K562 (cell line): Measurements from ENCODE around the gene COX14. TPM values are rescaled to one million over a fixed set of nuclear protein-coding genes. Genes with fewer than 3 reads are reported as not detected.

Experiments
- ATAC-seq: fragments of 200-7000 bp; cut with Tn5 transposase; 3 replicates; pipeline ENCODE4 v1.9.1; 2020; ENCODE audit warnings: moderate library complexity
- BruUV-seq: library from RNA; stranded (reverse); fragments of 400-500 nt; replicated peaks from 2 replicates; lab custom pipeline; 2021; lab: Mats Ljungman, UMichigan
- CTCF ChIA-PET: fragments of 300-600 bp; formaldehyde crosslinking; extraction: SDS; loops from one replicate; lab custom pipeline; 2021; ENCODE audit warnings: low intra/inter-chr PET ratio; lab: Yijun Ruan, JAX
- POLR2A ChIA-PET: fragments of 300-600, 350-650 bp; sonication (Branson Sonifier 250); formaldehyde crosslinking; extraction: SDS; loops from one replicate; lab custom pipeline; 2021; ENCODE audit warnings: antibody characterized with exemption, inconsistent platforms; lab: Yijun Ruan, JAX
- DNase-seq, 4 experiments: peaks; one replicate each; pipeline versions ENCODE4 v3.0.0 to v3.0.0-alpha.2; 2011 to 2018; ENCODE audit warnings: low spot score in 3 of 4, mixed read lengths in 3 of 4; ENCODE audit errors: extremely low read depth in 1 of 4
- FAIRE-seq: peaks from 2 replicates; lab custom pipeline; 2011; peaks lifted over from hg19 to GRCh38; lab: Jason Lieb, UNC
- H2AFZ ChIP-seq: 2 replicates; pipeline ENCODE4 v1.6.0; 2011; ENCODE audit warnings: low read depth, low read length, control low read depth, inconsistent platforms
- H3K27ac ChIP-seq: fragments of 200-600 bp; 3 replicates; pipeline ENCODE4 v1.8.0; 2011; ENCODE audit warnings: low read depth, mild to moderate bottlenecking, control low read depth, inconsistent platforms, low read length, moderate library complexity, mixed read lengths; ENCODE audit errors: extremely low read depth
- H3K27me3 ChIP-seq, 2 experiments: fragments of 300-600 bp in 1 of 2; 2 replicates in 1 of 2; 3 replicates in 1 of 2; pipeline versions ENCODE4 v1.6.0 to v1.8.0; 2011; ENCODE audit warnings: inconsistent platforms in 2 of 2, low read length in 2 of 2, mild to moderate bottlenecking in 1 of 2, mixed read lengths in 1 of 2, moderate library complexity in 1 of 2; ENCODE audit not compliant: control insufficient read depth in 2 of 2, insufficient read depth in 2 of 2
- H3K36me3 ChIP-seq: fragments of 300-600 bp; 3 replicates; pipeline ENCODE4 v1.8.0; 2011; ENCODE audit warnings: mild to moderate bottlenecking, low read length, inconsistent platforms; ENCODE audit not compliant: control insufficient read depth, insufficient read depth
- H3K4me1 ChIP-seq, 2 experiments: fragments of 200-600 bp in 1 of 2; replicated peaks in 1 of 2; 2 replicates in 1 of 2; 3 replicates in 1 of 2; pipeline versions ENCODE4 v1.5.1 to v1.8.0; 2011; ENCODE audit warnings: inconsistent platforms in 2 of 2, low read length in 2 of 2, mild to moderate bottlenecking in 1 of 2, mixed read lengths in 1 of 2, moderate library complexity in 1 of 2; ENCODE audit not compliant: control insufficient read depth in 2 of 2, insufficient read depth in 2 of 2
- H3K4me2 ChIP-seq: 2 replicates; pipeline ENCODE4 v1.6.1; 2011; ENCODE audit warnings: low read length, control low read depth, inconsistent platforms, mixed read lengths; ENCODE audit not compliant: insufficient read depth
- H3K4me3 ChIP-seq: fragments of 200-600 bp; sonication (generic), shearing (Covaris generic); 2 replicates; pipeline ENCODE4 v1.5.1; 2016; ENCODE audit warnings: control low read depth, inconsistent platforms
- H3K79me2 ChIP-seq: fragments of 200-600 bp; 3 replicates; pipeline ENCODE4 v1.8.0; 2011; ENCODE audit warnings: low read length, inconsistent platforms; ENCODE audit not compliant: control insufficient read depth, insufficient read depth
- H3K9ac ChIP-seq, 2 experiments: 2 replicates each; pipeline versions ENCODE4 v1.6.0 to v1.6.1; 2011; ENCODE audit warnings: low read depth in 2 of 2, low read length in 2 of 2, control low read depth in 1 of 2, inconsistent platforms in 1 of 2, mild to moderate bottlenecking in 1 of 2, mixed read lengths in 1 of 2; ENCODE audit not compliant: insufficient read depth in 1 of 2
- H3K9me1 ChIP-seq: one replicate; pipeline ENCODE4 v1.6.0; 2011; ENCODE audit warnings: inconsistent platforms, mild to moderate bottlenecking, low read length, moderate library complexity; ENCODE audit not compliant: control insufficient read depth, insufficient read depth
- H3K9me3 ChIP-seq: replicated peaks from 2 replicates; pipeline ENCODE4 v1.5.1; 2011; ENCODE audit warnings: low read depth, low read length, inconsistent platforms; ENCODE audit not compliant: control insufficient read depth, insufficient read depth
- H4K20me1 ChIP-seq: replicated peaks from 2 replicates; pipeline ENCODE4 v1.6.1; 2011; ENCODE audit warnings: low read length, inconsistent platforms, mixed read lengths; ENCODE audit not compliant: control insufficient read depth, insufficient read depth
- ATF2 ChIP-seq: sonication (generic); formaldehyde crosslinking; IDR thresholded peaks from 2 replicates; pipeline ENCODE4 v1.8.1; 2022; ENCODE audit warnings: missing genetic modification reagents
- ATF7 ChIP-seq: fragments of 450-650 bp; IDR thresholded peaks from 2 replicates; pipeline ENCODE4 v1.7.1; 2014; ENCODE audit warnings: mild to moderate bottlenecking, moderate library complexity
- BCL6 ChIP-seq: fragments of 250-450 bp; sonication (Bioruptor Pico); IDR thresholded peaks from 2 replicates; pipeline ENCODE4 v1.4.0; 2020
- COPS2 ChIP-seq: fragments of 450-650 bp; conservative IDR thresholded peaks from 2 replicates; pipeline ENCODE4 v1.6.1; 2016; ENCODE audit warnings: mild to moderate bottlenecking, moderate library complexity
- EHMT2 ChIP-seq: fragments of 450-650 bp; IDR thresholded peaks from 2 replicates; pipeline ENCODE4 v1.6.1; 2018; ENCODE audit warnings: antibody characterized with exemption
- ELF2 ChIP-seq: fragments of 250-450 bp; sonication (Bioruptor Pico); IDR thresholded peaks from 2 replicates; pipeline ENCODE4 v1.5.0; 2021; ENCODE audit warnings: mild to moderate bottlenecking
- FOXO4 ChIP-seq: fragments of 450-650 bp; formaldehyde crosslinking; IDR thresholded peaks from 2 replicates; pipeline ENCODE4 v1.4.0; 2020; ENCODE audit warnings: mild to moderate bottlenecking, moderate library complexity
- HMBOX1 ChIP-seq: sonication (generic); IDR thresholded peaks from 2 replicates; pipeline ENCODE4 v1.6.1; 2016
- HNRNPH1 ChIP-seq: fragments of 200-400 bp; formaldehyde crosslinking; optimal IDR thresholded peaks from 2 replicates; pipeline ENCODE3; 2017; ENCODE audit warnings: low read depth, mild to moderate bottlenecking, low read length, moderate library complexity
- IRF1 ChIP-seq: sonication (generic); formaldehyde crosslinking; IDR thresholded peaks from 2 replicates; pipeline ENCODE4 v1.8.0; 2022; ENCODE audit warnings: missing genetic modification reagents, mild to moderate bottlenecking, borderline replicate concordance
- IRF2 ChIP-seq: sonication (generic); formaldehyde crosslinking; IDR thresholded peaks from 2 replicates; pipeline ENCODE4 v1.8.1; 2022; ENCODE audit warnings: mild to moderate bottlenecking, missing genetic modification reagents
- RBM22 ChIP-seq: fragments of 200-400 bp; formaldehyde crosslinking; IDR thresholded peaks from 2 replicates; pipeline ENCODE4 v1.6.1; 2018; ENCODE audit warnings: low read length, low read depth; ENCODE audit not compliant: poor library complexity, severe bottlenecking
- RHOXF2B ChIP-seq: fragments of 250-450 bp; sonication (Bioruptor Pico); conservative IDR thresholded peaks from 2 replicates; pipeline ENCODE4 v1.5.1; 2021
- TEAD2 ChIP-seq: fragments of 450-650 bp; IDR thresholded peaks from 2 replicates; pipeline ENCODE4 v1.6.1; 2016; ENCODE audit warnings: missing genetic modification characterization, control low read depth, missing compliant biosample characterization
- YY1 ChIP-seq, 3 experiments: IDR thresholded peaks; 2 replicates each; pipeline ENCODE4 v1.6.1; 2011; ENCODE audit warnings: low read length in 2 of 3, mild to moderate bottlenecking in 2 of 3, moderate library complexity in 2 of 3, borderline replicate concordance in 1 of 3, control low read depth in 1 of 3, low read depth in 1 of 3; ENCODE audit not compliant: insufficient read depth in 3 of 3, insufficient replicate concordance in 2 of 3, control insufficient read depth in 1 of 3, insufficient read length in 1 of 3; ENCODE audit errors: extremely low read depth in 1 of 3
- ZFP30 ChIP-seq: fragments of 250-450 bp; sonication (Bioruptor Pico); IDR thresholded peaks from 2 replicates; pipeline ENCODE4 v1.8.0; 2022; ENCODE audit warnings: moderate library complexity, mild to moderate bottlenecking, inconsistent platforms, borderline replicate concordance
- ZNF589 ChIP-seq: fragments of 200-800 bp; sonication (Bioruptor generic); IDR thresholded peaks from 2 replicates; pipeline ENCODE4 v1.6.1; 2016; ENCODE audit warnings: low read depth, missing genetic modification characterization, missing compliant biosample characterization
- in situ Hi-C: fragments of 300-500 bp; cut with MboI; formaldehyde crosslinking; loops from 4 replicates; pipeline ENCODE4 v1.15.0; 2018; ENCODE audit warnings: inconsistent platforms, mixed read lengths
- intact Hi-C: fragments of 100-400 bp; cut with micrococcal nuclease; formaldehyde crosslinking; loops from 2 replicates; pipeline ENCODE4 v1.14.2; 2022
- polyA plus RNA-seq, 8 experiments: library from polyadenylated mRNA; depleted of rRNA in 4 of 8; stranded (reverse) in 5 of 8; unstranded in 3 of 8; fragments of >200 nt; fragmentation: Nextera tagmentation in 2 of 8; fragmentation: Illumina TruSeq in 1 of 8; extraction: Ambion mirVana in 2 of 8; extraction: Trizol in 1 of 8; gene quantifications; 2 replicates each; pipeline versions ENCODE4 v1.2.1 to v1.2.3, GENCODE V29; 2011 to 2014; ENCODE audit warnings: inconsistent platforms in 1 of 8, missing spikeins in 1 of 8
- total RNA-seq, 7 experiments: library from RNA; depleted of rRNA in 6 of 7; stranded (reverse); fragments of >200 nt in 6 of 7; fragmentation: Illumina TruSeq in 2 of 7; extraction: Trizol in 2 of 7; gene quantifications; 2 replicates each; pipeline versions ENCODE4 v1.2.1 to v1.2.3, GENCODE V29; 2011 to 2021; ENCODE audit warnings: low replicate concordance in 1 of 7

The COX14 gene
- total and polyA plus RNA-seq, 9 of the 15 experiments (the other 6 are each of a cell fraction or from before 2014, with no cell fraction given) = 44.4 to 269 (median 53.4) TPM

GRCh38 chr12:50160643-50161042, 48.6 kb downstream of the COX14 start:
- DNase-seq (no peak), FAIRE-seq (no peak), ATAC-seq (no peak)
- Histone ChIP-seq H3K27ac (no peak overlapping the region), H4K20me1 (no peaks in the 10 kb centered on the region), H3K9me1 (no peaks in the 10 kb centered on the region), H3K27me3 (no peaks in the 10 kb centered on the region), H3K36me3 (peaks cover 4% of the 10 kb centered on the region; the same call in 1 of the 3 replicates), H2AFZ (no peak overlapping the region), H3K9me3 (no peaks in the 10 kb centered on the region), H3K9ac (no peak overlapping the region), H3K79me2 (peaks cover 20% of the 10 kb centered on the region), H3K4me2 (no peak overlapping the region), H3K4me3 (no peak overlapping the region), H3K4me1 (peaks cover 0 to 2% of the 10 kb centered on the region in 2 experiments; a peak in 2 of 5 replicates)
- no TSS peak for BruUV-seq
- intact Hi-C loops (no loop called here), in situ Hi-C loops (no loop called here)
- ChIA-PET CTCF (no interaction called here), POLR2A (interaction anchor here (1.3 kb wide), 1 partner anchor 18 kb away, joined by 3 read pairs; no protein-coding TSS in a partner anchor)
- TF ChIP-seq FOXO4 (CRISPR knock-in tag) (no peak), COPS2 (no peak), RBM22 (no peak), ZFP30 (CRISPR knock-in tag) (no peak), RHOXF2B (no peak), IRF1 (CRISPR knock-in tag) (no peak), ZNF589 (no peak), IRF2 (CRISPR knock-in tag) (no peak), HMBOX1 (no peak), TEAD2 (tag) (no peak), HNRNPH1 (no peak), YY1 (IDR thresholded peaks at IDR 0.05; ENCODE audit: borderline replicate concordance in 1 of 3, control insufficient read depth in 1 of 3, extremely low read depth in 1 of 3, insufficient read depth in 3 of 3, insufficient read length in 1 of 3, insufficient replicate concordance in 2 of 3, low read depth in 1 of 3, low read length in 2 of 3) (no peak), BCL6 (CRISPR knock-in tag) (no peak), ATF2 (no peak), ATF7 (no peak), ELF2 (CRISPR knock-in tag) (no peak), EHMT2 (no peak)
